Stomach (tissue), 4 donors: Measurements from ENCODE around the gene GLT8D2.

Experiments used
- CTCF ChIP-seq, 7 experiments: fragments of 450-650 bp in 4 of 7; fragments of 200-600 bp in 3 of 7; sonication (generic) in 3 of 7; IDR thresholded peaks; one replicate each; pipeline ENCODE4 v1.5.1; 2016 to 2019; ENCODE audit warnings: antibody characterized with exemption in 7 of 7, control low read depth in 2 of 7, mild to moderate bottlenecking in 1 of 7
- POLR2A ChIP-seq, 4 donors: fragments of 450-650 bp; IDR thresholded peaks; one replicate each; pipeline ENCODE4 v1.6.1; 2016; ENCODE audit warnings: antibody characterized with exemption in 4 of 4, control low read depth in 2 of 4, mild to moderate bottlenecking in 1 of 4, moderate library complexity in 1 of 4

GRCh38 chr12:104003596-104003995 is 46.4 kb downstream of the GLT8D2 start:
- TF ChIP-seq CTCF (IDR thresholded peaks at IDR 0.05), result no peak
- TF ChIP-seq POLR2A (IDR thresholded peaks at IDR 0.05), result no peak
